Lower leg skin (tissue), 4 donors: Measurements from ENCODE around the gene KRT75. TPM values are rescaled to one million over a fixed set of nuclear protein-coding genes. Genes with fewer than 3 reads are reported as not detected.

ENCODE experiments used
- DNase-seq, 2 donors: peaks; one replicate each; pipeline ENCODE4 v3.0.0-alpha.2; 2019; ENCODE audit warnings: low spot score in 2 of 2
- H3K4me3 ChIP-seq: fragments of 200-600 bp; sonication (generic); 2 replicates; pipeline ENCODE4 v1.5.1; 2017; ENCODE audit warnings: mild to moderate bottlenecking, low read depth; ENCODE audit not compliant: poor library complexity, severe bottlenecking
- POLR2A ChIP-seq, 2 donors: fragments of 450-650 bp; IDR thresholded peaks; one replicate each; pipeline ENCODE4 v1.6.1; 2016 to 2017; ENCODE audit warnings: antibody characterized with exemption in 2 of 2, mild to moderate bottlenecking in 1 of 2, moderate library complexity in 1 of 2
- WGBS, 2 donors: methylation state at CpG; one replicate each; pipeline ENCODE4 v1.1.5; 2018; 5-methylcytosine and 5-hydroxymethylcytosine counted together
- intact Hi-C: fragments of 100-400 bp; cut with DNase I; formaldehyde crosslinking; loops from one replicate; pipeline ENCODE4 v1.15.0; 2023; ENCODE audit warnings: low total_unique reads
- total RNA-seq, 4 donors: library from RNA; depleted of rRNA; stranded (reverse); fragments of >200 nt; gene quantifications; one replicate each; pipeline ENCODE4 v1.1.0, GENCODE V29; 2016
- TF ChIP-seq, protein P1 (sequence below), 3 donors: fragments of 450-650 bp; IDR thresholded peaks; one replicate each; pipeline ENCODE4 v1.5.1; 2016; ENCODE audit warnings: antibody characterized with exemption in 3 of 3, mild to moderate bottlenecking in 3 of 3, moderate library complexity in 2 of 3

KRT75 gene
- total RNA-seq, 4 donors from 2014 or later = 1.6 to 31.9 (median 4.9) TPM

DNA sequence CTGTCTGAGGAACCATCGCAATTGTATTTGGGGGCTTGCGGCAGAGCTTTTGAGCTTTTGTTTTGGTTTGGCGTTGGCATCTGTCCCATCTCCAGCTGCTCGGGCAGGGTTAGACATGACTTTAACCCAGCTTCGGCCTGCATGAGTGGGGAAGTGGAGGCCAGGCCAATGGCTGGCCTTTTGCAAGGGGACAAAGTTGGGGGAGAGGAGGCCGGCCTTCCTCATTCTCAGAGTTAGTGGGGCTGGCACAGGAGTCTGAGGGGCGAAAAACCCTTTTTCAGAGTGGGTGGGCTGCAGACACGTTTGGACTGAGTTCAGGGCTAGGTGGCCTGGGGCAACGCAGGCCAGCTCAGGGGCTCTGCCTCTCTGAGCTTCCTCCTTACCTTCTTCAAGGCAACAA is 33.3 kb downstream of the KRT75 start:
- no peak for DNase-seq
- intact Hi-C loops = no loop called here
- H3K4me3 ChIP-seq = no peak overlapping the region
- WGBS, 2 donors = 79 to 89% methylated on average over 9 of the region's 9 CpGs
- TF ChIP-seq, protein P1, sequence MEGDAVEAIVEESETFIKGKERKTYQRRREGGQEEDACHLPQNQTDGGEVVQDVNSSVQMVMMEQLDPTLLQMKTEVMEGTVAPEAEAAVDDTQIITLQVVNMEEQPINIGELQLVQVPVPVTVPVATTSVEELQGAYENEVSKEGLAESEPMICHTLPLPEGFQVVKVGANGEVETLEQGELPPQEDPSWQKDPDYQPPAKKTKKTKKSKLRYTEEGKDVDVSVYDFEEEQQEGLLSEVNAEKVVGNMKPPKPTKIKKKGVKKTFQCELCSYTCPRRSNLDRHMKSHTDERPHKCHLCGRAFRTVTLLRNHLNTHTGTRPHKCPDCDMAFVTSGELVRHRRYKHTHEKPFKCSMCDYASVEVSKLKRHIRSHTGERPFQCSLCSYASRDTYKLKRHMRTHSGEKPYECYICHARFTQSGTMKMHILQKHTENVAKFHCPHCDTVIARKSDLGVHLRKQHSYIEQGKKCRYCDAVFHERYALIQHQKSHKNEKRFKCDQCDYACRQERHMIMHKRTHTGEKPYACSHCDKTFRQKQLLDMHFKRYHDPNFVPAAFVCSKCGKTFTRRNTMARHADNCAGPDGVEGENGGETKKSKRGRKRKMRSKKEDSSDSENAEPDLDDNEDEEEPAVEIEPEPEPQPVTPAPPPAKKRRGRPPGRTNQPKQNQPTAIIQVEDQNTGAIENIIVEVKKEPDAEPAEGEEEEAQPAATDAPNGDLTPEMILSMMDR (IDR thresholded peaks at IDR 0.05) = no peak
- no peak for TF ChIP-seq POLR2A (IDR thresholded peaks at IDR 0.05)

DNA sequence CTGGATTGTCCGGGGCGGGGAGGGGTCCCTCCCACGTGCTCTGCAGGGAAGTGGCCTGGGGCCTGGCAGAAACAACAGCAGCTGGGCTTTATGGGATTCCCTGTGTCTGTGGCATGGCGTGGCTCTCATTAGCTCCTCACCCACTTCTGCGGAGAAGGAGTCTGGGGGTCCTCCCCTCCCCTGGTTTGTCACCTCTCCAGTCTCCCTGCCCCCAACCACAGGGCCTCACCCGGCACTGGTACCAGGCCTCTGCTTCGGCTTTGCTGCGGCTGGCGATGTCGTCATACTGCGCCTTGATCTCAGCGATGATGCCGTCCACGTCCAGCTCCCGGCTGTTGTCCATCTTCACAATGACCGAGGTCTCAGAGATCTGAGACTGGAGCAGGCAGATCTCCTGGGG is 34.4 kb downstream of the KRT75 start:
- TF ChIP-seq, protein P1 (IDR thresholded peaks at IDR 0.05) = no peak
- no peak for TF ChIP-seq POLR2A (IDR thresholded peaks at IDR 0.05)
- intact Hi-C loops = no loop called here

DNA sequence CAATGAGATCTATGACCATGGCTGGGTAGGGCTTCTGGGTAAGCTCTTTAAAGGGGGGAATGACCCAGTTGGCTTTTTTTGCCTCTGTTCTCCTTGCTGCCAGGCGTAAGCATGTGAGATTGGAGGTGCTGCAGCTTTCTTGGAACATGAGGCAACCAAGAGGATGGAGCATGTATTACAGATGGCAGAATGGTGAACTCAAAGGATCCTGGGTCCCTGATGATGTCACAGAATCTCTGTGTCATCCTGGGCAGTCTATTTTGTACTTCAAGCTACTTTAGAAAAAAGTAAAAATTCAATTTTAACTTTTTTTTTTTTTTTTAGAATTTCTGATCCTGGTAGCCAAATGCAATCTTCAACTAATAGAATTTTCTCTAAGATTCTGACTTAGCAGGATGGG is 36.0 kb downstream of the KRT75 start:
- intact Hi-C loops = no loop called here
- 80 to 87% methylated on average over 1 of the region's 1 CpG for WGBS, 2 donors
- no peak for DNase-seq
- TF ChIP-seq POLR2A (IDR thresholded peaks at IDR 0.05) = no peak
- TF ChIP-seq, protein P1 (IDR thresholded peaks at IDR 0.05) = no peak
- H3K4me3 ChIP-seq = no peak overlapping the region

More for the DNA sequence above, 34.4 kb downstream of the KRT75 start:
- no peak for DNase-seq
- WGBS, 2 donors = 85 to 90% methylated on average over 16 of the region's 16 CpGs
- no peak overlapping the region for H3K4me3 ChIP-seq

DNA sequence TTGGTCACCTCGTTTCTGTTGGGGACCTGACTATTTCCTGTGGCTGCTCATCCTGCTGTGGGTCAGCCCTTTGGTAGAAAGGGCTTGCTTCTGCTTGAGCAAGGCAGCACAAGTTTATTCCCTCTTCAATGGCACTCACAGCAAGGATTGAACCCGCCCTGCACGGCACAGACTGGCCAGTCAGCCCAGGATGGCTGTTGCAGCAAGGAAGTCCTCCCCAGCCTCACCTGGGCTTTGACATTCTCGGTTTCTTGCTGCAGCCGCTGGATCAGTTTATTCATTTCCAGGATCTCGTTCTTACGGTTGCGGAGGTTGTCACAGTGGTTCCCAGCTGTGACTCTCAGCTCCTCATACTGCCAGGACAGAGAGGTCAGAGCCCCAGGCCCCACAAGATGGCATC is 37.5 kb downstream of the KRT75 start:
- no peak for DNase-seq
- 74 to 85% methylated on average over 8 of the region's 8 CpGs for WGBS, 2 donors
- TF ChIP-seq, protein P1 (IDR thresholded peaks at IDR 0.05) = no peak
- TF ChIP-seq POLR2A (IDR thresholded peaks at IDR 0.05) = no peak
- no peak overlapping the region for H3K4me3 ChIP-seq
- intact Hi-C loops = no loop called here

DNA sequence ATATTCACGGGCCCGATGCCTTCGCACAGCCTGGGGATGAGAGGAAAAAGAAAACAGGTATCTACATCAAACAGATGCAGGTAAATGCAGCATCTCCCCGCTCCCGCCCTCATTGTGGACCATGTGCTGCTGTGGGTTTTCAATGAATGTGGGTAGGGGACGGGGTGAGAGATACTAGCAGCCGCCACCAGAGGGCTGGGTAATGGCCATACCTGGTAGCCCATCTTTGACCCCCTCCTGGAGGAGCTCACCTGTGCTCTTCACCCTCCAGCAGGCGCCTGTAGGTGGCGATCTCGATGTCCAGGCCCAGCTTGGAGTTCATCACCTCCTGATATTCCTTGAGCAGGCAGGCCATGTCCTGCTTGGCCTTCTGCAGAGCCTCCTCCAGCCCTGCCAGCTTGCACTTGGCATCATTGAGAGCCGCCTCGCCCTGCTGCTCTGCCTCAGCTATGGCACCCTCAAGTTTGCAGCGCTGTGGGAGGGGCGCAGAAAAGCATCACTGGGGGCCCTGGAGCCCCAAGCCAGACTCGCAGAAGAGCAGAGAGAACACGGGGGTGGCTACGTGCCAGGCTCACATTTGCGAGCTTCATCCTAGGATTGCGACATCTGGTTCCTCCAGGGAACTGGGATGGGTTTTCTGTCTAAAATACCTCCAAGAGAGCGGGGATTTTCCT is 38.3 kb downstream of the KRT75 start:
- TF ChIP-seq, protein P1 (IDR thresholded peaks at IDR 0.05) = no peak
- no peak for TF ChIP-seq POLR2A (IDR thresholded peaks at IDR 0.05)
- 50 to 54% methylated on average over 20 of the region's 20 CpGs for WGBS, 2 donors
- no peak overlapping the region for H3K4me3 ChIP-seq
- intact Hi-C loops = no loop called here
- no peak for DNase-seq
